Measurements from ENCODE around the gene NKD1.
A peak's percentile ranks its signal among the peaks of the same experiment; 100 is the strongest.

DNA sequence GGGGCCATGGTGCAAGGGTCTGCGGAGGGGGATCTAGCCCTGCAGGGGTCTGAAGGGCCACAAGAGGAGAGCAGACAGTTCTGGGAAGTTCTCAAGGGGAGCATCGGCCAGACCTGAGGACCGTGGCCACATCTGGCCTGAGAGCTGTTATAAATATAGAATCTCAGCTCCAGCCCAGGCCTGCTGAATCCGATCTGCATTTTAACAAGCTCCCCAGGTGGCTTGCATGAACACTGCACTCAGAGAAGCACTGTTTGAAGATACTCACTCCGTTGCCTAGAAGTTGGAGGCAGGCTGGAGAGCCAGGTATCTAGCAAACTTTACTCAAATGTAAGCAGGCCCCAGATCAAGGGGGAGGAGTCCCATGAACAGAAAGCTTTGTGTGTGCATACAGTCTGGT lies 61.3 kb downstream of the NKD1 start:
- TF ChIP-seq, protein P1, sequence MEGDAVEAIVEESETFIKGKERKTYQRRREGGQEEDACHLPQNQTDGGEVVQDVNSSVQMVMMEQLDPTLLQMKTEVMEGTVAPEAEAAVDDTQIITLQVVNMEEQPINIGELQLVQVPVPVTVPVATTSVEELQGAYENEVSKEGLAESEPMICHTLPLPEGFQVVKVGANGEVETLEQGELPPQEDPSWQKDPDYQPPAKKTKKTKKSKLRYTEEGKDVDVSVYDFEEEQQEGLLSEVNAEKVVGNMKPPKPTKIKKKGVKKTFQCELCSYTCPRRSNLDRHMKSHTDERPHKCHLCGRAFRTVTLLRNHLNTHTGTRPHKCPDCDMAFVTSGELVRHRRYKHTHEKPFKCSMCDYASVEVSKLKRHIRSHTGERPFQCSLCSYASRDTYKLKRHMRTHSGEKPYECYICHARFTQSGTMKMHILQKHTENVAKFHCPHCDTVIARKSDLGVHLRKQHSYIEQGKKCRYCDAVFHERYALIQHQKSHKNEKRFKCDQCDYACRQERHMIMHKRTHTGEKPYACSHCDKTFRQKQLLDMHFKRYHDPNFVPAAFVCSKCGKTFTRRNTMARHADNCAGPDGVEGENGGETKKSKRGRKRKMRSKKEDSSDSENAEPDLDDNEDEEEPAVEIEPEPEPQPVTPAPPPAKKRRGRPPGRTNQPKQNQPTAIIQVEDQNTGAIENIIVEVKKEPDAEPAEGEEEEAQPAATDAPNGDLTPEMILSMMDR (IDR thresholded peaks at IDR 0.05): peak in 1 of 3 experiments; percentile 32
- no peak for TF ChIP-seq POLR2A (IDR thresholded peaks at IDR 0.05; ENCODE audit: low read depth)
